LNCAP (cell line): ENCODE measurements around the gene UCHL5.

Experiments used
- CTCF ChIP-seq: fragments of 450-650 bp; IDR thresholded peaks from 2 replicates; pipeline ENCODE4 v1.5.1; 2017; ENCODE audit warnings: mild to moderate bottlenecking

Gene UCHL5

GRCh38 chr1:192977089-192977706, 82.0 kb downstream of the UCHL5 start:
- no peak for TF ChIP-seq CTCF

- TF ChIP-seq CTCF = no peak
These were observed 82.6 kb downstream of the UCHL5 start for GRCh38 chr1:192976576-192976975.

- TF ChIP-seq CTCF = no peak
These were observed 84.5 kb downstream of the UCHL5 start for GRCh38 chr1:192974701-192975100.

GRCh38 chr1:192973988-192974387, 85.2 kb downstream of the UCHL5 start:
- TF ChIP-seq CTCF = no peak

GRCh38 chr1:192973202-192973601, 86.0 kb downstream of the UCHL5 start:
- no peak for TF ChIP-seq CTCF

GRCh38 chr1:192969091-192969490, 90.1 kb downstream of the UCHL5 start:
- TF ChIP-seq CTCF = no peak

- no peak for TF ChIP-seq CTCF
These were observed 90.8 kb downstream of the UCHL5 start for GRCh38 chr1:192968323-192968722.

- no peak for TF ChIP-seq CTCF
These were observed 91.3 kb downstream of the UCHL5 start for GRCh38 chr1:192967901-192968300.
